ENCODE results near the gene PPDPF. TPM values are rescaled to one million over a fixed set of nuclear protein-coding genes. Genes with fewer than 3 reads are reported as not detected.

PPDPF gene
- total and polyA plus RNA-seq, 2 of the 8 experiments (the other 6 are each of a cell fraction or from before 2014, with no cell fraction given): 30.5 to 138 TPM

- Histone ChIP-seq H3K4me3 (ENCODE audit: extremely low read depth in 1 of 4, insufficient read depth in 2 of 4, low read depth in 3 of 4, low read length in 4 of 4) (peak overlapping the region in 2 of 4 experiments; percentile 10 to 41; a peak in 4 of 8 replicates), H4K8ac (ENCODE audit: extremely low read depth, insufficient read depth, low read length) (no peak overlapping the region; the same call in 1 of the 2 replicates), H3K27me3 (replicated peaks in 1 of 4; ENCODE audit: control insufficient read depth in 3 of 4, extremely low read depth in 1 of 4, insufficient read depth in 3 of 4, low read length in 3 of 4) (peaks cover 11 to 41% (median 35%) of the 10 kb centered on the region in 4 experiments), H2BK12ac (ENCODE audit: low read depth, low read length) (peak overlapping the region; percentile 39; the same call in 1 of the 2 replicates), H3K79me2 (ENCODE audit: control insufficient read depth in 1 of 2, insufficient read depth in 2 of 2, low read length in 2 of 2) (no peaks in the 10 kb centered on the region), H3K4me2 (ENCODE audit: insufficient read depth in 1 of 2, low read depth in 2 of 2, low read length in 2 of 2) (peak overlapping the region; percentile 1 to 64; a peak in 3 of 4 replicates), H3K9ac (replicated peaks in 1 of 4; ENCODE audit: extremely low read depth in 1 of 4, low read depth in 3 of 4, low read length in 3 of 4) (no peak overlapping the region), H2BK20ac (ENCODE audit: low read length) (no peak overlapping the region), H3K9me3 (ENCODE audit: insufficient read depth in 2 of 2, low read depth in 1 of 2, low read length in 1 of 2) (no peaks in the 10 kb centered on the region), H3K36me3 (ENCODE audit: control insufficient read depth in 2 of 4, insufficient read depth in 4 of 4, low read length in 3 of 4) (peaks cover 0 to 8% (median 1%) of the 10 kb centered on the region in 4 experiments; a peak in 5 of 8 replicates), H3K23ac (ENCODE audit: insufficient read length) (no peak overlapping the region), H3K4ac (replicated peaks; ENCODE audit: insufficient read length, low read depth, low read length) (no peak overlapping the region), H4K91ac (replicated peaks; ENCODE audit: insufficient read length, low read length) (no peak overlapping the region), H3K18ac (ENCODE audit: extremely low read depth, low read length) (peak overlapping the region; percentile 48; the same call in 1 of the 2 replicates), H4K5ac (ENCODE audit: insufficient read length, low read depth, low read length) (no peak overlapping the region), H3K14ac (ENCODE audit: insufficient read length) (no peak overlapping the region), H3K79me1 (ENCODE audit: low read depth, low read length) (no peaks in the 10 kb centered on the region), H2AK5ac (ENCODE audit: low read depth, low read length) (no peak overlapping the region), H2AFZ (ENCODE audit: low read length) (no peak overlapping the region), H3K23me2 (ENCODE audit: low read depth, low read length) (peaks cover 18% of the 10 kb centered on the region; the same call in 1 of the 2 replicates), H3K56ac (replicated peaks; ENCODE audit: insufficient read length, low read depth, low read length) (no peak overlapping the region), H3K27ac (ENCODE audit: low read depth, low read length) (no peak overlapping the region), H3K4me1 (replicated peaks in 1 of 4; ENCODE audit: control insufficient read depth in 3 of 4, insufficient read depth in 4 of 4, low read length in 3 of 4) (peaks cover 0 to 23% (median 12%) of the 10 kb centered on the region in 4 experiments; a peak in 6 of 7 replicates), H2BK5ac (ENCODE audit: low read depth, low read length) (no peak overlapping the region), H2BK15ac (ENCODE audit: low read length) (peak overlapping the region; percentile 88; the same call in 1 of the 2 replicates), H2BK120ac (replicated peaks; ENCODE audit: low read depth, low read length) (no peak overlapping the region), H4K20me1 (replicated peaks in 1 of 2; ENCODE audit: control insufficient read depth in 1 of 2, insufficient read depth in 2 of 2, low read length in 2 of 2) (peaks cover 0 to 11% of the 10 kb centered on the region in 2 experiments)
- 32% methylated on average over 39 of the region's 48 CpGs; no CpG with 5 or more reads in 1 of the 2 experiments for WGBS, 2 experiments (ENCODE audit: extremely low coverage in 1 of 2, insufficient coverage in 1 of 2, insufficient read length in 1 of 2, insufficient replicate concordance in 2 of 2, low coverage in 1 of 2, low lambda C conversion rate in 2 of 2, missing lambda C conversion rate in 1 of 2)
- peak in 1 of 2 experiments; percentile 92 for DNase-seq (ENCODE audit: low read depth in 1 of 2, low spot score in 2 of 2)
- ChIA-PET CTCF (ENCODE audit: partially characterized antibody) (interaction anchor here (0.8 to 3.4 kb wide), 40 partner anchors 9 to 411 kb away, joined by 3 to 39 read pairs (median 5); partner anchors contain the start of genes PPDPF, PTK6 and TPD52L2), POLR2A (ENCODE audit: partially characterized antibody) (interaction anchor here (0.8 to 2.4 kb wide), 9 partner anchors 9 to 162 kb away, joined by 3 to 22 read pairs (median 4); partner anchors contain the start of genes PPDPF and RTEL1)
- FAIRE-seq: no peak
- TF ChIP-seq ASH2L (IDR thresholded peaks at IDR 0.05; ENCODE audit: low read length) (peak; percentile 55), RFX5 (IDR thresholded peaks at IDR 0.05; ENCODE audit: borderline replicate concordance, low read depth, low read length) (no peak), MAX (IDR thresholded peaks at IDR 0.05) (0 out of 2 replicates have a peak, but pooled peaks have one; percentile 20), TCF12 (IDR thresholded peaks at IDR 0.05; ENCODE audit: low read depth, low read length) (peak; percentile 88; the same call in 1 of the 2 replicates), CREB1 (IDR thresholded peaks at IDR 0.05) (peak; percentile 69), YY1 (IDR thresholded peaks at IDR 0.05; ENCODE audit: low read depth, low read length) (peak; percentile 70), RAD21 (IDR thresholded peaks at IDR 0.05 in 1 of 2, conservative IDR thresholded peaks at IDR 0.05 in 1 of 2; ENCODE audit: low read depth in 2 of 2, low read length in 2 of 2) (peak; percentile 51 to 67; a peak in 3 of 4 replicates)
Measured at GRCh38 chr20:63495741-63496595, 24.6 kb upstream of the PPDPF start.

All from H1 (cell line).